ENCODE results near the gene PHTF2. TPM values are rescaled to one million over a fixed set of nuclear protein-coding genes. Genes with fewer than 3 reads are reported as not detected.
A peak's percentile ranks its signal among the peaks of the same experiment; 100 is the strongest.

The PHTF2 gene
- total RNA-seq, 4 donors from 2014 or later, result 14.2 to 26.2 (median 17.2) TPM

- peak; percentile 79 to 84 (median 84) for TF ChIP-seq CTCF (IDR thresholded peaks at IDR 0.05)
- no peak for TF ChIP-seq POLR2AphosphoS5 (IDR thresholded peaks at IDR 0.05)
- no peak for TF ChIP-seq POLR2A (IDR thresholded peaks at IDR 0.05; ENCODE audit: low read depth)
- no peak for TF ChIP-seq EP300 (IDR thresholded peaks at IDR 0.05)
- H3K36me3 ChIP-seq, result no peaks in the 10 kb centered on the region
- WGBS, result 2% methylated on average over 3 of the region's 3 CpGs
- H3K27ac ChIP-seq (replicated peaks in 1 of 4), result peak overlapping the region; percentile 1 to 39 (median 10)
- H3K9me3 ChIP-seq, result no peaks in the 10 kb centered on the region
- H3K4me3 ChIP-seq, result no peak overlapping the region
- peaks cover 13 to 65% (median 61%) of the 10 kb centered on the region in 4 donors for H3K4me1 ChIP-seq
- H3K27me3 ChIP-seq, result no peaks in the 10 kb centered on the region
- DNase-seq (ENCODE audit: extremely low spot score), result no peak
- intact Hi-C loops (cut with DNase I), result loop anchor here (2.0 to 5.0 kb wide), 2 partner anchors 62 to 107 kb away; partner anchors contain the start of gene RSBN1L
These were observed 39.2 kb upstream of the PHTF2 start for GRCh38 chr7:77759294-77759889.

GRCh38 chr7:77760809-77761453, 37.6 kb upstream of the PHTF2 start:
- Histone ChIP-seq H3K9me3 (no peaks in the 10 kb centered on the region), H3K36me3 (peaks cover 0 to 1% (median 0%) of the 10 kb centered on the region in 4 donors), H3K4me3 (no peak overlapping the region), H3K27me3 (no peaks in the 10 kb centered on the region), H3K4me1 (peaks cover 13 to 80% (median 70%) of the 10 kb centered on the region in 4 donors), H3K27ac (replicated peaks in 1 of 4) (no peak overlapping the region)
- TF ChIP-seq POLR2AphosphoS5 (IDR thresholded peaks at IDR 0.05), result no peak
- no peak for TF ChIP-seq EP300 (IDR thresholded peaks at IDR 0.05)
- no peak for TF ChIP-seq POLR2A (IDR thresholded peaks at IDR 0.05; ENCODE audit: low read depth)
- no peak for TF ChIP-seq CTCF (IDR thresholded peaks at IDR 0.05)
- WGBS, result 85% methylated on average over 10 of the region's 10 CpGs
- DNase-seq (ENCODE audit: extremely low spot score), result no peak
- intact Hi-C loops (cut with DNase I), result no loop called here

GRCh38 chr7:77765481-77765880, 33.1 kb upstream of the PHTF2 start:
- TF ChIP-seq POLR2A (IDR thresholded peaks at IDR 0.05; ENCODE audit: low read depth) (no peak), POLR2AphosphoS5 (IDR thresholded peaks at IDR 0.05) (no peak), EP300 (IDR thresholded peaks at IDR 0.05) (no peak), CTCF (IDR thresholded peaks at IDR 0.05) (no peak)
- H3K4me1 ChIP-seq, result peaks cover 4 to 53% (median 40%) of the 10 kb centered on the region in 4 donors

GRCh38 chr7:77765906-77766800, 32.4 kb upstream of the PHTF2 start:
- TF ChIP-seq CTCF (IDR thresholded peaks at IDR 0.05) (no peak), POLR2A (IDR thresholded peaks at IDR 0.05; ENCODE audit: low read depth) (no peak), EP300 (IDR thresholded peaks at IDR 0.05) (no peak), POLR2AphosphoS5 (IDR thresholded peaks at IDR 0.05) (no peak)
- intact Hi-C loops (cut with DNase I), result no loop called here
- peaks cover 4 to 46% (median 35%) of the 10 kb centered on the region in 4 donors for H3K4me1 ChIP-seq
- no peak overlapping the region for H3K4me3 ChIP-seq
- H3K36me3 ChIP-seq, result peaks cover 0 to 42% (median 15%) of the 10 kb centered on the region in 4 donors
- no peak for DNase-seq (ENCODE audit: extremely low spot score)
- H3K27me3 ChIP-seq, result no peaks in the 10 kb centered on the region
- no peaks in the 10 kb centered on the region for H3K9me3 ChIP-seq
- WGBS, result 77% methylated on average over 4 of the region's 4 CpGs
- peak overlapping the region in 1 of 4 donors; percentile 53 for H3K27ac ChIP-seq (replicated peaks in 1 of 4)

More at GRCh38 chr7:77765481-77765880, 33.1 kb upstream of the PHTF2 start:
- WGBS, result 68% methylated on average over 3 of the region's 3 CpGs
- no peak for DNase-seq (ENCODE audit: extremely low spot score)
- Histone ChIP-seq H3K9me3 (no peaks in the 10 kb centered on the region), H3K36me3 (peaks cover 0 to 36% (median 11%) of the 10 kb centered on the region in 4 donors), H3K27ac (replicated peaks in 1 of 4) (peak overlapping the region in 1 of 4 donors; percentile 53), H3K4me3 (no peak overlapping the region), H3K27me3 (no peaks in the 10 kb centered on the region)
- intact Hi-C loops (cut with DNase I), result no loop called here
